Right lobe of liver (tissue), 4 donors: ENCODE results near the gene PPP3R1.

ENCODE experiments used
- CTCF ChIP-seq, 4 donors: fragments of 200-600 bp in 3 of 4; fragments of 450-650 bp in 1 of 4; IDR thresholded peaks; one replicate each; pipeline versions ENCODE4 v1.5.1 to v1.8.0; 2016 to 2022; ENCODE audit warnings: antibody characterized with exemption in 4 of 4, mild to moderate bottlenecking in 2 of 4
- POLR2A ChIP-seq: fragments of 450-650 bp; IDR thresholded peaks from one replicate; pipeline ENCODE4 v1.6.1; 2017; ENCODE audit warnings: antibody characterized with exemption, mild to moderate bottlenecking
- donor health status: DM: no; HTN: no; CAD: no.
- donor health status: DM: no; HTN: no; CAD: no.
- donor health status: DM: no; HTN: yes; CAD: no.

- no peak for TF ChIP-seq CTCF (IDR thresholded peaks at IDR 0.05)
- TF ChIP-seq POLR2A = no peak
Observed at GRCh38 chr2:68280796-68281195, 28.5 kb upstream of the PPP3R1 start.
